ENCODE data around the gene SULT4A1.

- TF ChIP-seq CTCF (IDR thresholded peaks at IDR 0.05) (no peak), POLR2A (IDR thresholded peaks at IDR 0.05) (no peak)
Measured at GRCh38 chr22:43831561-43832392, 30.5 kb downstream of the SULT4A1 start.

Data from Peyer's patch (tissue), 4 donors.